T-helper 2 cell treated with Interferon-gamma antibody and Interleukin-4, amounts not matched to agents 100 ng/mL and 5 ng/mL, for 36 hours (primary cell): ENCODE data around the gene COL4A6. TPM values are rescaled to one million over a fixed set of nuclear protein-coding genes. Genes with fewer than 3 reads are reported as not detected.

ENCODE experiments used
- intact Hi-C: fragments of 100-400 bp; cut with micrococcal nuclease; formaldehyde crosslinking; loops from one replicate; pipeline ENCODE4 v1.15.1; 2023
- total RNA-seq: library from RNA; stranded (reverse); gene quantifications from 2 replicates; pipeline ENCODE4 v1.2.3, GENCODE V29; 2022

COL4A6 gene
- total RNA-seq, 1 donor from 2014 or later, result not detected

DNA sequence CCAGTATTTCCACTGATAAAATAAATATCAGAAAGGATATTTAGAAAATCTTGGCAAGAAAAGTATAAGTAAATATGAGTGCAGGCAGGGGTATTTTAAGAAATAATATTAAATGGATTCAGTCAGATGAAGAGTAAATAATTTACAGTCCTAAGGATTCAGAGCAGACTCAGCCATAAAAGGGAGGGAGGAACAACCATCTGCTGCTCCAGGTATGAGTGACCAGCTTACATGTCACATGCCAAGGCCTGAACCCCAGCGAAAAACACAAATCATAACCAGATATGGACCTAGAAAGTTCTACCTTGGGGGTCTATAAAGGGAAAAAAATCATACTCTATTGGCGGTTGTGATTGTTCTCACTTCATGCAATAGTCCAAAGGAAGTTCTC, 166.8 kb downstream of the COL4A6 start:
- intact Hi-C loops, result no loop called here

DNA sequence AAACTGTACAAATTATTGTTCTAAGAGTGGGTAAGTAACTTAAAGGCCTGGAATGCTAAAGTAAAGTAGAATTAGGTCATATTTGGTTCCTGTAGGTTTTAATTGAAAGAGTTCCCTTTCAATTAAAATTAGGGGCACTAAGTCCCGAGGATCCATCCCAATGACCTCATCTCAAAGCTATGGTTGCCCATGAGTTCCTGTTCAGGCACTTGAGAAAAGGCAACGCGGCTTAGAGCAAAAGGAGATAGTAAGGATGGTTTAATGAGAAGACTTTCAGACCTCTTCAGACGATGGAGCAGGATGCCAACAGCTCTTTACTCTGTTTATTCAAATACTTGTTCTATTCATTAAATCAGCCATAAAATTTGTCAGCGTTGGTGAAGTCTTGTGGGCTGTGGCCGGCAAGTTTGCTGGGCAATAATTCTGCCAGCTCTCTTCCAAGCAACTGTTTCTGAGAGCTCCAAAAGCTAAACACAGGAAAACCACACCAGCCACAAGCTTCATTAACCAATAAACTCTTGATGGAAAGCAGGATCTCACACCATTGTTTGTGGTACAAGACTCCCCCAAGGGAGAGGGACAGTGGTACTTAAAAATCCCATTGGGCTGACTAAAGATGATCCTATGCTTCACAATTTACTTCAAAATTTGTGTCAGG, 167.4 kb downstream of the COL4A6 start:
- intact Hi-C loops, result no loop called here

DNA sequence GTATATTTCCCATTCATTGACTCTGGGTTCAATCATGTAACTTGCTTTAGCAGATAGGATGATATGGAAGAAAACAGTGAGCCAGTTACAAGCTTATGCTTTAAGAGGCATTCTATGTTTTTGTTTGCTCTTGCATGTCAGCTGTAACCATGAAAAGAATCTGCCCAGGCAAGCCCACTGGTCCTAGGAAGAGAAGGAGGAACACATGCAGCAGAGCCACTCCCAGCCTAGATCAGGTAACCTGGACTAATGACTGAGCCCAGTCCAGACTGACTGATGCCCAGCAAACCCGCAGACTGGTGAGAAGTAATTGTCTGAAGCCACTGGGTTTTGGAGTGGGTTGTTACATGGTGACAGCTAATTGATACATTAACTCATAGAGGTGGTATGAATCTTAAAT, 167.9 kb downstream of the COL4A6 start:
- intact Hi-C loops, result no loop called here

DNA sequence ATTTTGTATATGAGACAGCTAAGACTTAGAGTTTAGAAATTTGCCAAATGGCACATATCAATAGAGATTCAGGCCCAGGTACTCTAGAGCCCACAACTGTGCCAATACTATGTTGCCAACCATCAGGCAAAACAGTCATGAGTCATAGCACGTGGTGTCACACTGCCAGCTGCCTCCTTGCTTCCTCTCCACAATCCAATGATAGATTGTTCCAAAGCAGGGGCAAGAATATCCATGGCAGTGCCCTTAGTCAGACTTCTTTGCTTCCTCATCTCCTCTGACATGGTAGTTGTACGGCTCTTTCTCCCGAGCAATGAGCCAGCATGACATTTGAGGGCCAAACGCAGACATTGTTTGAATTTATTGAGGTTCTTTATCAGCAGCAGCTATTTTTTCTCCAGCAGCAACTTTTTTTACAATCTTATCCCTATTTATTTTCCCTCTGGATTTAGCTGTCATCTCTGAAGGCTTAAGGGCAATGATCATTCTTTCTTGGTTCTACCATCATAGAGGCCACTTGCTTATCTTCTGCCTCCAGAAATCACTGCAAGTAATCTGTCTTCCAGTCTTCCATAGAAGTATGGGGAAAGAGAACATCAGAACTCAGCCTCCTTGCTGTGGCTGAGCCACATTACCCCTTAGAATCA, 169.7 kb downstream of the COL4A6 start:
- intact Hi-C loops, result no loop called here

DNA sequence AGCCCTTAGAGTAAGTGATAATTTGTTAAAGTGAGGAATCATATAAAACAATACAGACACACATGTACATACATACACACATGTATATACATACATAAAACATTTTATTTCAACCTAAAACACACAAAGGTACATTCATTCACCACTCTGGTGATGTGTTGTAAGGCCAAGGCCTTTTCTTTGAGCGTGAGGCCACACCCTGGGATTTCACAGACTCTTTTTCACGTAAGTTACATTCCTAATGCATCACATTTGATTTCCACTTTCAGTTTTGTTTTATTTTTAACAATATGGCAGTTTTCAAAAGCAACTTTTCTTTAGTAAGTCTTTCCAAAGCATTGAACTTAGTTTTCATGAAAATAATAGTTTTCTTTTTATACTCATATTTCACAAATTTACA, 170.7 kb downstream of the COL4A6 start:
- intact Hi-C loops, result no loop called here

DNA sequence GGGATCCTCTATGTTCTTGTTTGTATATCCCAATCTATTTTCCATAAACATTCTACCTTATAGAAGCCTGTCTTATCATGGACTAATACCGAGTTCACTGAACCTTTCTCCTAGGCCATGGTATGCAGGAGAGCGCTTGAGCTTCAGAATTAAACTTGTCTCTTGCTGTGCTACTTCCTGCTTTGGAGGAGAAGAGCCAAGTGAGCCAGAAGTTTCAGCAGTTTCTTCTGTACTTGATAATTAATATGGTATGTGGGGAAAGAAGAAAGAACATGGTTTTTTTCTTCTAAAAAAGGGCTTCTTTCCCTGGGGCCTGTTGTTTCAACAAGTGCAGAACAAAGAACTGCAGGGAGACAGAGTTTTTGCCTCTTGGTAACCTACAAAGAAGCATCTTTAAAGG, 173.8 kb downstream of the COL4A6 start:
- intact Hi-C loops, result no loop called here

DNA sequence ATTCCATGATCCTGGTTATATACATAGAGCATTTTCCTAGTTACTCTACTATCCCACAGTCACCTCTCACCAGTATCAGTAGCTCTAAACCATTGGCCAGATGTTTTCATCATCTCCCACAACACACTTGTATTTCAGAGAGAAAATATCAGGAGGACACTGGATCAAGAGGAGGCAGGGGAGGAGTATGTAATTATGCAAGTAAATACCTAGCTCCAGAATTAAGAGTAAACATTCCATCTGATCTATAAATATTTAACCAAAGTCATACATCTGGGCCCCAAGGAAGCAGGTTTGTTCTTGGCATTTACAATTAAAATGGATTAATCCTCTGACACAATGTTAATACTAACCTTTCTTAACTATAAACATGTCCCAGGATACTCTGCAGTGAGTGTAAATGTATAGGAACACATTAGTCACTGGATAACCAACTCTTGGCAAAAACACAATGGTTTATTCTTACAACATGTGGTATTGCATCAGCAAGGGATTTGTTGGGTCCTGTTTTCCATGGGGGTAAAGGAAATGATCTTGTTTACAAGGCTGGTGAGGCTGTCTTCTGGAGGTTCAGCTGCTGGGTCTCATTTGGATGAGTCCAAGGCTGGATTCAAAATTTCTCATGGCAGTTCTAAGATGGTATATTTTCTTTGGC, 176.5 kb downstream of the COL4A6 start:
- intact Hi-C loops, result no loop called here

DNA sequence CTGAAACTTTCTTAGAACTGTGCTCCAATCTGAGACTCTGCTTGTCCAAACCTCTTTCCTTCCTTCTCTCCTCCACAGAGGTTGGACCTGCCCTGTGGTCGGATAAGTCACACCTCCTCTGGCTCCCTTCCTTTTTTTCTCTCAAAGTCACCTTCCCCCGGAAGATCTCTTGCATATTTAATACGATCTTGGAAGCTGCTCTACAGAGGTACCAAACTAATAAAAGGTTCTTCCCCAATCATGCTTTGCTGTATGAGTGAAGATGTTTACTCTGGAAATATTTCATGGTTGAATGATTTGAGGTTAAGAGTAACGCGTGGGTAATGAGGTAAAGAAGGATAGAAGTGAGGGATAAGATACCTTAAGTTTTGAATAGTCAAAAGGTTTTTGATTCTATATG, 180.7 kb downstream of the COL4A6 start:
- intact Hi-C loops, result no loop called here

DNA sequence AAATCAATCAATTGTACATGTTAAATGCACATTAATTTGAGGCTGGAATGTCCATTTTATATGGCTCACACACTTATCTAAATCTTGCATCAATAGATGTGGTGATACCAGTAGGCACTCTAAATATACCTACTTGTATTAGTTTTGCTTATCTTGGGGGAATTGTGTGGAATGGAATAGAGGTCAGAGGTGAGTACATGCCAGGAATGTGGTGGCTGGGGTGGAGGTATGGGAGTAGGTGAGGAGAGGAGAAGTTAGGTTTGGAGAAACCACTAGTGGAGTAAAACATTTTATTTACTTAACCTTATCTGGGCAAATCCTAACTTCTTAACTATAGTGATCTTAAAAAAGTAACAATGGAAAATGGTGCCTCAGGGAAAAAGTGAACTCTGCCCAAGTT, 183.6 kb downstream of the COL4A6 start:
- intact Hi-C loops, result no loop called here

DNA sequence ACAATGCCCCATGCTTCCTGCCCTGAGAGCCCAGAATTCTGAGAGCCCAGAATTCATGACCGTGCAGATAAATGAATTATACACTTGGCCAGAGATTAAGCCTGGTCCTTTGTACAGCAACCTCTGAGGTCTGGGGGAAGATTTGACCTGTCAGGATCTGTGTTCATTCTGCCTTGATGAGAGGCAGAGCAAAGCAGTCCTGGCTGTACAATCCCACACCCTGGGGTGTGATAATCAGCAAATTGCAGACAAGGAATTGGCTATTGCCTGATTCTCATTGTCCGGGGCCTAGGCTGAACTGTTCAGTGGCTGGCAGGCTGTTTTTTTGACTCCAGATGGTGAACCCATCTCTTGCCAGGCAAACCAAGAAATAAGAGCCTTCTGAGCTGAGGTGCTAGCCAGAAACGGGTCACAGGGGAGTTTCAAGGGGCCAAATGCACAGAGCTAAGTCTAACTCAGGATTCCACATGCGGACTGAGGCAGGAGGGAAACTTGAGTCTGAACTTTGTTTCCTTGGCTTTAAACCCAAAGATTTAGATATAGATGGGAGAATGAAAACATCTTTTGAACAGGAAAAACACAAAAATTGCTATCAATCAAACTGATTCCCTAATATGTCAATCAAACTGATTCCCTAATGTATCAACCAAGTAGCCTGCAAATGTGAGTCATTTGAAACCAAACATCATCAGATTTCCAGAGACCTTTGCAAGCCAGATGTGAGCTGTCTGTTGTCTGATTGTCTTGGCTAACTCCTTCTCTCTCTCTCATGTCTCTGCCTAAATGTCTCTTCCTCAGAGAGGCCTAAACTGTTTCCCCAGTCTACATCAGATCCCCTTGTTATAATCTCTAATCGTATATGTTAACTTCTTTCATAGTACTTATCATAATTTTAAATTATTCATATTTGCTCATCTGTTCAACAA, 187.3 kb downstream of the COL4A6 start:
- intact Hi-C loops, result no loop called here

DNA sequence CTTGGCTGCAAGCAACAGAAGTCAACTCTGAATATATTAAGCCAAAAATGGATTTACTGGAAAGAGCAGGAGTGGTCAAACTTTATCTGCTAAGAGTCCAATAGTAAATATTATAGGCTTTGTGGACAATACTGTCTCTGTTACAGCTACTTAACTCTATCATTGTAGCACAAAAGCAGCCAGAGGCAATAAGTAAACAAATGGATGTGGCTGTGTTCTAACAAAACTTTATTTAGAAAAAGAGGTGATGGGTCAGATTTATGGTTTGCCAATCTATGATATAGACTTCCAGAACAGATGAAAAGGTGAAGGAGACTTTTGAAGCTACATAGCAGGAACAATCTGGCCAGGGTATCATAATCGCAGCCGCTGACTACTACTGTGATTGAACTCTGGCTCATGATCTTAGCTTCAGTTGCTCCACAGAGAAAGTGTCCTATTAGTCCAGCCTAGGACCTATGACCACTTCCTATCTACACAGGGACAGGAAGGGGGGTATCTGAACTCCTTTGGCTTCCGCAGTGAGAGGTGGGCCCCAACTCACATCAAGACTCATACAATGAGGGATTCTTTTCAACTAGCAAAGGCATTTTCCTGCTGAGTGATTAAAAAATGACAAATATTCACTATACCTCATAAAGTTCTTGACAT, 191.8 kb downstream of the COL4A6 start:
- intact Hi-C loops, result no loop called here

DNA sequence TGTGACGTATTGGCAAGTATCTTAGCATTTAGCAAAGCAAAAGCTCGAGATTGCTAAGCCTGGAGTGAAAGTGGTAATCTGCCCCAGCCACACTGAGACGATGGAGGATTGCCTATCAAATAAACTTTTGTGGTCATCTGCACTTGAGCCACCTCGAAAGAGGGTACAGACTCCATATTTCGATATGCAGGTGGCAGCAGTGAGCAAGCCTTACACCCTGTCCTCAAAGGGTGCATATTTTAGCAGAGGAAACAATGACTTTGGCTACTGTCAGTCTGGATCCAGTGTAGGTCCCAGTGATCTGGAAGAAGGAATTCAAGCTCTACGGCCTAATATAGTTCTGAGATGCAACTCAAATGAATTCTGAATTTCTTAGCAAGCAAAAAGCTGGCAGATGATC, 192.8 kb downstream of the COL4A6 start:
- intact Hi-C loops, result no loop called here

DNA sequence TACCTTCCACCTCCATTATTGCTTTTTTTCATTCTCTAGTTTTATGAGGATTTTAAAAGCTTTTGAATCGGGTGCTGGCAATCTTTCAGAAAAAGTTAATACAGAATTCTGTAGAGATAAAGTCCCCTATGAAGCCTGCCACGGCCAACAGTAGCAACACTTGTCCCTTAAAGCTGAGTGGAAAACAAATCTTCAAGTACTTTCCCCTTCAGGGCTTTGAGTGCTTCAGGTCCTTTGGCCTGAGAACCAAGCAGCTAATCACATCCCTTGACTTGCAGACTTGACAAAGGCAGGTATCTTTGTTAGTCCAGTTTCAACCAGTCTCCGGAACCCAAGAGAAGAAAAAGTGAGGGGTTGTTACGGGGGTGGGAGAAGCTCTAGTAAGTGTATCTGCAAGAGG, 202.2 kb downstream of the COL4A6 start:
- intact Hi-C loops, result no loop called here

DNA sequence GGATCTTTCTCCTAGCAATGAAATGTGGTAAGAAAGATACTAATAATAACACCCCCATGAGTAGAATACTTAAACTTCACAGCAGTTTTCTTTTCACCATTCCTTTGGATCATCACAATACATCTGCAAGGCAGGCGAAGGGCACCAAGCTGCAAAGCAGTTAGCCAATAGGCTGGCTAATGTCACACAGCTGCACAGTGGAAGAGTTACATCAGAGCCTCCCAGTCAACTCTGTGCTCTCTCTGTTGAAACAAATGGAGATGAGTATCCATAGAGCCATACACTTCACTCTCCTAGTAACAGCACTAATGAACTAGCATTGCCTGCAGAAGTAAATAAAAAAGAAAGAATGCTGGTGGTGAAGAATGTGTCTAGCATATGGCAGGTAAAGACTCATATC, 207.6 kb downstream of the COL4A6 start:
- intact Hi-C loops, result no loop called here

DNA sequence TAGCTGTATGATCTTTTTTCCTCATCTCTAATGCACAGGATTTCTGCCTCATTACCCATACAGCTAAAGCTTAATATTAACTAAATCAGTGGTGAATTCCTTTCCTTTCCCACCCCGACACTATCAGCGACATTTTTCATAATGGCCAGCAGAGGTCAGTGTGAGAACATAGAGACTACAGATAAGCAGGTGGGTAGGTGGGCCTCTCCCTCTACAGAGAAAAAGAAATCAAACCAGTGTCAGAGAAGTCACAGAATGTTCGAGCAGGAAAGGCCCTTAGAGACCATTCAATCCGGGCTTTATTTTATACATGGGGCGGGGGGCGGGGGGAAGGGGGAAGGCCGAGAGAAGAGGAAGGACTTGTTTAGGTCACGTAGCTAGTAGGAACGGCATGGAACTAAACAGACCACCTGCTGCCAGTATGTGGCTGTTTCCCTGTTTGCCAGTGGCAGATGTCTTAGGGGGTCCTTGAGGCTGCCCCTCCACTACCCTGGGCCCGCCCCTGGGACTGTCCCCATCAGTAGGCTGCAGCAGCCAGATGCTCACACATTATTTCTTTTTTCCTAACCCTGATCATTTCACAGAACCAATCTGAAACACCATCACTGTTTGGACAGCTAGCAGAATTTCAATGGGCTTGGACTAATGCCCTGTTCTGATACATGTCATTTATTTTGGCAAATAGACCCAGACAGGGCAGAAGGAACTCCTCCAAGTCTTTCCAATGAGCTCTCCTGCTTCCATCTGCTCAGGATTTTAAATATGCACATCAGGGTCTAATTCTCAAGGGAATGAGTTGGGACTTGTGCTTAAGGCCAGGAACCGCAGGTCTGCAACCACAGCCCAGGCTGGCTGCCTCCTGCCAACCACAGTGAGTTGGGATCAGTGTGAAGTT, 213.2 kb downstream of the COL4A6 start:
- intact Hi-C loops, result loop anchor here (5.0 kb wide), 1 partner anchor 312 kb away; no protein-coding TSS in a partner anchor

DNA sequence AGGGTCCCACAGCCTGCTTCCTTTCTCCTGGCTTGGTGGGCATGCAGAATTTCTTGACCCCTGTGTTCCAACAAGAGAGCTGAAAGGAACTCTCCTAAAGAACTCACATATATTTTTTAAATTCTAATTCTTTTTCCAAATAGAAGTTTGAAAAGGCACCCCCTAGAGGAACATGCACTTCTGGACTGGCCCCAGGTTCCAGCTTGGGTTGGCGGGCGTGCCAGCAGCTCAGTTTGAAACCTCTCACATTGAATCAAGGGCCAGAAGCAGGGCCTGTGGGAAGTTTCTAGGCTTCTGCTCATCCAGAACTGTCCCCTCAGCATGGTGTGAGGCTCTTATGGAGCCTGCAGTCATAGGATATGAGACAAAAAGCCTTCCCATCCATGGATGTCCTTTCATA, 214.0 kb downstream of the COL4A6 start:
- intact Hi-C loops, result no loop called here

DNA sequence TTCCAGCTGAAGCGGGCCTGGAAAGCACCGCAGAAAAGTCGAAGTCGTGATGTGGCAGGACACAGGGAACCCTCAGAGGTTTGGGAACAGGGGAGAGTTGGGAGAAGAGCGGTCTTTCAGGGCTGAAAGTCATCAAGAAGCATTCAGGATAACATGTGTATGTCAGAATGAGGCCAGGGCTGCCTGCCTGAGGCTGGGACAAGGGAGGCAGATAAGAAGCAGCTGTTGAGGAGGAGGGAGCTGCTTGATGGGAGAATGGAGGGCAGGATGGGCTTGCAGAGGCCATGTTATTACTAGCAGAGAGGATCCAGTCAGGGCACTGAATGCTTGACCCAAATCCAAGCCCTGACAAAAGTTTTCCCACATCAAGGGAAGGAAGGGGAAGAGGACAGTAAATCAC, 214.6 kb downstream of the COL4A6 start:
- intact Hi-C loops, result no loop called here

DNA sequence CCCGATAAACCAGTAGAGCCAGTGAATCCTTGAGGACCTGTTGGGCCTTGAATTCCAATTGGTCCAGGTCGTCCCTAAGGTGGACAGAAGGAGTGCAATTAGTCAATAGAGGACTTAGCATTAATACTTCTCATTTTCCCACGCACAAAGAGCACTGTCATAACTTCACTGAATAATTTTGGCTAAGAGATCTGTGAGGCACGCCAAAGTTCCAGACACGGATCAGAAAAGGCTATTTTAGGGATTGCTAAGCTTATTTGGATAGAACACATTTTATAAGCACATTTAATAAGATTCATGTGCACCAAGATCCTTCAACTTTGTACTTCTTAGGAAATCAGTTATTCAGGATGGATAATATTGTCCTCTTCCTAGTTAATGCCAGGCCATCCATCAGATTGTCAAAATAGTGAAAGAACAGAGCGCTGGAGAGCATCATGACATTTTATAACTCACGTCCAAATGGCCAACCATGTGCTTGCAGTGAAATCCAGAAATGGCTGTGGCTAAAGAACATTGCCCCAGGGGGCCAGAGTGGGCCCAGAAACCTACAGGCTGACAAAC, 216.8 kb downstream of the COL4A6 start:
- intact Hi-C loops, result no loop called here

DNA sequence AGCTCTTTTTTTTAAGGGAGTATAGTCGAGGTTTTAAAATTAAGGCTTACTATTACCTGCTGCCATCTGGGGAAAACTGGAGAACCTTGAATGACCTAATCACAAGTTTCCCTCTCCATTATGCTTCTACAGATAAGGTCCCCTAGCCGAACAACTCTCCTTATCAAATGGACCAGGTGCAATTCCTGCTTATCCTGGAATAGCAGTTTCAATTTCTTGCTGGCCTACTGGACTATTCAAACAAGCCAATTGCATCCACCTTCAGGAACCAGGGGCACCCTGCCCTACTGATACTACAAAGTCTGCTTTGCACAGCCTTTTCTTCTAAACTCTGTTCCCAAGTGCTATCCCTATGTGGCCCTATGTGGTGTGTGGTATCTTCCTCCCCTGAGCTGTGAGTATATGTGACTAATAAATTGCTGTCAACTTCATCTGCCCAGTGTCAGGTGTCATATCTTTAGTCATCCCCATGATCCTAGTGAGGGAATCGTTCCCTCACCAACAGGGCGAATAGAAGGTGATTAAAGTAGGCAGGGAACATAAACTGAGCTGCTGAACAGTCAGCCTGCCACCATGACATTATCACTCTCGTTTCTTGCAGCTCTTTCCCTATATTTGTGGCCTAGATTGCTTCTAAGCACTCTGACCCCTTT, 218.1 kb downstream of the COL4A6 start:
- intact Hi-C loops, result no loop called here
